Ovary (tissue), 9 donors: ENCODE results near the gene SUGCT. TPM values are rescaled to one million over a fixed set of nuclear protein-coding genes. Genes with fewer than 3 reads are reported as not detected.

Source experiments
- DNase-seq, 5 donors: peaks; one replicate each; pipeline ENCODE4 v3.0.0-alpha.2; 2019 to 2020
- H3K27ac ChIP-seq, 2 donors: fragments of 200-600 bp; one replicate each; pipeline versions ENCODE4 v1.5.1 to v1.8.0; 2019 to 2022
- H3K27me3 ChIP-seq: fragments of 200-600 bp; one replicate; pipeline ENCODE4 v1.8.0; 2022
- H3K36me3 ChIP-seq: fragments of 200-600 bp; sonication (generic); one replicate; pipeline ENCODE4 v1.5.1; 2019
- H3K4me1 ChIP-seq: one replicate; pipeline ENCODE4 v1.8.1; 2013; ENCODE audit warnings: mild to moderate bottlenecking, moderate library complexity; ENCODE audit not compliant: insufficient read depth
- H3K4me3 ChIP-seq: fragments of 200-600 bp; sonication (generic); one replicate; pipeline ENCODE4 v1.5.1; 2017
- H3K9me3 ChIP-seq, 2 donors: fragments of 200-600 bp in 1 of 2; sonication (generic) in 1 of 2; one replicate each; pipeline versions ENCODE4 v1.5.1 to v1.8.1; 2013 to 2019; ENCODE audit warnings: mild to moderate bottlenecking in 1 of 2, moderate library complexity in 1 of 2
- CTCF ChIP-seq, 3 donors: fragments of 450-650 bp in 2 of 3; fragments of 200-600 bp in 1 of 3; IDR thresholded peaks; one replicate each; pipeline versions ENCODE4 v1.5.1 to v1.8.0; 2016 to 2022; ENCODE audit warnings: antibody characterized with exemption in 3 of 3, mild to moderate bottlenecking in 1 of 3
- EP300 ChIP-seq: sonication (generic); formaldehyde crosslinking; IDR thresholded peaks from one replicate; pipeline ENCODE4 v1.6.1; 2017; ENCODE audit warnings: antibody characterized with exemption
- POLR2A ChIP-seq: fragments of 450-650 bp; IDR thresholded peaks from one replicate; pipeline ENCODE4 v1.6.1; 2017; ENCODE audit warnings: antibody characterized with exemption, mild to moderate bottlenecking, moderate library complexity
- WGBS, 3 donors: extraction: QIAGEN DNeasy Blood & Tissue Kit in 1 of 3; methylation state at CpG; one replicate each; pipeline versions ENCODE4 v1.1.5 to v1.1.7; 2013 to 2017; 5-methylcytosine and 5-hydroxymethylcytosine counted together
- intact Hi-C, 4 donors: fragments of 100-400 bp; cut with DNase I; formaldehyde crosslinking; loops; one replicate each; pipeline versions ENCODE4 v1.11.0 to v1.15.1; 2022 to 2023
- polyA plus RNA-seq, 2 donors: library from polyadenylated mRNA; stranded (reverse); fragments of 200-250 nt in 1 of 2; fragments of 350-450 nt in 1 of 2; fragmentation: Illumina TruSeq in 1 of 2; extraction: RNeasy Lipid Tissue Mini Kit (QIAGEN cat#74804) in 1 of 2; gene quantifications; one replicate each; pipeline ENCODE4 v1.2.3, GENCODE V29; 2013 to 2014
- total RNA-seq, 7 donors: library from RNA; depleted of rRNA in 2 of 7; stranded (reverse); fragments of >200 nt in 2 of 7; fragmentation: NEBNext Ultra II Directional in 3 of 7; extraction: Animal tissue kit (Norgen Biotek cat#: 25700) in 3 of 7; gene quantifications; one replicate each; pipeline versions ENCODE4 v1.1.0 to v1.2.4, GENCODE V29; 2016 to 2023
- donor health status: DM: no; HTN: no; CAD: no; lungs with moderate emphysema.
- donor health status: DM: no; HTN: no; CAD: no.
- donor health status: Bipolar disorder and iron deficiency.
- donor health status: DM: yes; HTN: yes; CAD: no.
- donor health status: DM: no; HTN: no; CAD: no.
- donor health status: DM: yes; HTN: yes; CAD: no.

SUGCT gene
- total and polyA plus RNA-seq, 9 donors, result 3.4 to 9.3 (median 7.8) TPM

- no peak for TF ChIP-seq EP300
- TF ChIP-seq POLR2A, result no peak
- TF ChIP-seq CTCF (IDR thresholded peaks at IDR 0.05), result no peak
- Histone ChIP-seq H3K4me3 (no peak overlapping the region), H3K9me3 (no peaks in the 10 kb centered on the region), H3K27ac (no peak overlapping the region), H3K27me3 (no peaks in the 10 kb centered on the region), H3K36me3 (no peaks in the 10 kb centered on the region), H3K4me1 (peaks cover 2% of the 10 kb centered on the region)
- intact Hi-C loops, result loop anchor here in 1 of 4 donors (10.0 kb wide), 1 partner anchor 1491 kb away; no protein-coding TSS in a partner anchor
- WGBS, 3 donors, result 76 to 84% (median 83%) methylated on average over 4 of the region's 4 CpGs
- no peak for DNase-seq
These were observed 99.2 kb downstream of the SUGCT start for GRCh38 chr7:40234046-40234445.

GRCh38 chr7:40234666-40235065, 99.9 kb downstream of the SUGCT start:
- 95 to 96% (median 96%) methylated on average over 8 of the region's 8 CpGs for WGBS, 3 donors
- TF ChIP-seq EP300 (no peak), CTCF (IDR thresholded peaks at IDR 0.05) (no peak), POLR2A (no peak)
- intact Hi-C loops, result loop anchor here in 1 of 4 donors (10.0 kb wide), 1 partner anchor 1490 kb away; no protein-coding TSS in a partner anchor

GRCh38 chr7:40237731-40238130, 102.9 kb downstream of the SUGCT start:
- intact Hi-C loops, result loop anchor here in 1 of 4 donors (10.0 kb wide), 1 partner anchor 1487 kb away; no protein-coding TSS in a partner anchor
- Histone ChIP-seq H3K4me3 (no peak overlapping the region), H3K27ac (no peak overlapping the region), H3K36me3 (no peaks in the 10 kb centered on the region), H3K27me3 (no peaks in the 10 kb centered on the region), H3K4me1 (no peaks in the 10 kb centered on the region), H3K9me3 (no peaks in the 10 kb centered on the region)
- DNase-seq, result no peak
- no peak for TF ChIP-seq POLR2A
- TF ChIP-seq EP300, result no peak
- TF ChIP-seq CTCF (IDR thresholded peaks at IDR 0.05), result no peak
- 81 to 92% (median 86%) methylated on average over 1 of the region's 1 CpG for WGBS, 3 donors

More at GRCh38 chr7:40234666-40235065, 99.9 kb downstream of the SUGCT start:
- Histone ChIP-seq H3K4me3 (no peak overlapping the region), H3K27me3 (no peaks in the 10 kb centered on the region), H3K36me3 (no peaks in the 10 kb centered on the region), H3K27ac (no peak overlapping the region), H3K9me3 (no peaks in the 10 kb centered on the region), H3K4me1 (peaks cover 2% of the 10 kb centered on the region)
- DNase-seq, result no peak

- no peak for DNase-seq
- H3K27ac ChIP-seq, result no peak overlapping the region
- WGBS, 3 donors, result 84 to 93% (median 91%) methylated on average over 7 of the region's 7 CpGs
- no peak overlapping the region for H3K4me3 ChIP-seq
- no peak for TF ChIP-seq CTCF (IDR thresholded peaks at IDR 0.05)
- TF ChIP-seq POLR2A, result no peak
- TF ChIP-seq EP300, result no peak
- intact Hi-C loops, result loop anchor here in 1 of 4 donors (10.0 kb wide), 1 partner anchor 1485 kb away; no protein-coding TSS in a partner anchor
- H3K36me3 ChIP-seq, result no peaks in the 10 kb centered on the region
- H3K4me1 ChIP-seq, result no peaks in the 10 kb centered on the region
- no peaks in the 10 kb centered on the region for H3K9me3 ChIP-seq
- H3K27me3 ChIP-seq, result no peaks in the 10 kb centered on the region
These were observed 105.0 kb downstream of the SUGCT start for GRCh38 chr7:40239755-40240303.
